GM23338 (cell line): ENCODE data around the gene BAG3. TPM values are rescaled to one million over a fixed set of nuclear protein-coding genes. Genes with fewer than 3 reads are reported as not detected.

ENCODE experiments used
- ATAC-seq: fragments of 200-7000 bp; cut with Tn5 transposase; 3 replicates; pipeline ENCODE4 v1.9.1; 2020
- DNase-seq: peaks from one replicate; pipeline ENCODE4 v3.0.0-alpha.2; 2015; ENCODE audit warnings: low spot score
- H2AFZ ChIP-seq: fragments of 200-600 bp; sonication (generic); 2 replicates; pipeline ENCODE4 v1.8.0; 2016; ENCODE audit warnings: antibody characterized with exemption, mild to moderate bottlenecking, moderate library complexity
- H3F3A ChIP-seq: fragments of 200-600 bp; sonication (generic); replicated peaks from 2 replicates; pipeline ENCODE4 v1.8.0; 2017; ENCODE audit warnings: antibody characterized with exemption, mixed run types, low read depth
- H3K27ac ChIP-seq: fragments of 200-600 bp; sonication (generic); 2 replicates; pipeline ENCODE4 v1.6.1; 2016; ENCODE audit warnings: low read depth
- H3K27me3 ChIP-seq: fragments of 200-600 bp; sonication (generic); 2 replicates; pipeline ENCODE4 v1.8.0; 2016; ENCODE audit warnings: mild to moderate bottlenecking, mixed run types, moderate library complexity; ENCODE audit not compliant: insufficient read depth
- H3K36me3 ChIP-seq: fragments of 200-600 bp; sonication (generic); 2 replicates; pipeline ENCODE4 v1.8.0; 2016; ENCODE audit warnings: mild to moderate bottlenecking; ENCODE audit not compliant: insufficient read depth
- H3K4me1 ChIP-seq: fragments of 200-600 bp; sonication (generic); 2 replicates; pipeline ENCODE4 v1.8.0; 2016; ENCODE audit warnings: mild to moderate bottlenecking, moderate library complexity; ENCODE audit not compliant: insufficient read depth
- H3K4me2 ChIP-seq: fragments of 200-600 bp; sonication (generic); 2 replicates; pipeline ENCODE4 v1.7.1; 2017; ENCODE audit warnings: mixed run types
- H3K4me3 ChIP-seq: fragments of 200-600 bp; sonication (generic); 2 replicates; pipeline ENCODE4 v1.6.1; 2016; ENCODE audit warnings: mixed run types
- H3K79me2 ChIP-seq: fragments of 200-600 bp; sonication (generic); replicated peaks from 2 replicates; pipeline ENCODE4 v1.8.0; 2017; ENCODE audit warnings: mild to moderate bottlenecking; ENCODE audit not compliant: insufficient read depth
- H3K9me2 ChIP-seq: fragments of 200-600 bp; sonication (generic); 2 replicates; pipeline ENCODE4 v1.8.0; 2017; ENCODE audit not compliant: insufficient read depth
- H4K20me1 ChIP-seq: fragments of 200-600 bp; sonication (generic); replicated peaks from 2 replicates; pipeline ENCODE4 v1.8.0; 2017; ENCODE audit warnings: mild to moderate bottlenecking; ENCODE audit not compliant: insufficient read depth
- H3K27ac Mint-ChIP-seq: 2 replicates; pipeline ENCODE4 v1.8.0; 2020; ENCODE audit warnings: inconsistent platforms, mild to moderate bottlenecking, moderate library complexity, mixed read lengths
- H3K27me3 Mint-ChIP-seq: 3 replicates; pipeline ENCODE4 v1.8.0; 2022; ENCODE audit warnings: low read depth, mild to moderate bottlenecking, moderate library complexity, mixed read lengths, inconsistent platforms; ENCODE audit not compliant: insufficient read depth, poor library complexity
- H3K36me3 Mint-ChIP-seq: 3 replicates; pipeline ENCODE4 v1.8.0; 2021; ENCODE audit warnings: low read depth, mild to moderate bottlenecking, inconsistent platforms, moderate library complexity, mixed read lengths
- H3K4me1 Mint-ChIP-seq: 3 replicates; pipeline ENCODE4 v1.8.0; 2020; ENCODE audit warnings: mild to moderate bottlenecking, inconsistent platforms, mixed read lengths
- H3K4me3 Mint-ChIP-seq: 3 replicates; pipeline ENCODE4 v1.8.0; 2021; ENCODE audit warnings: moderate library complexity, mild to moderate bottlenecking, inconsistent platforms, mixed read lengths
- H3K9me3 Mint-ChIP-seq: 3 replicates; pipeline ENCODE4 v1.8.0; 2020; ENCODE audit warnings: moderate library complexity, mild to moderate bottlenecking, inconsistent platforms, mixed read lengths
- CREB1 ChIP-seq: fragments of 250-450 bp; sonication (Bioruptor Pico); IDR thresholded peaks from 2 replicates; pipeline ENCODE4 v1.5.0; 2020; ENCODE audit warnings: low read depth, mild to moderate bottlenecking, moderate library complexity
- ETS1 ChIP-seq: IDR thresholded peaks from 2 replicates; pipeline ENCODE4 v1.6.1; 2016; ENCODE audit warnings: antibody characterized with exemption
- EZH2phosphoT487 ChIP-seq: fragments of 200-600 bp; sonication (generic); IDR thresholded peaks from one replicate; pipeline ENCODE4 v1.8.1; 2018; ENCODE audit warnings: antibody characterized with exemption; ENCODE audit not compliant: unreplicated experiment
- JUNB ChIP-seq: IDR thresholded peaks from one replicate; pipeline ENCODE4 v1.6.1; 2016; ENCODE audit warnings: antibody characterized with exemption; ENCODE audit not compliant: unreplicated experiment
- NANOG ChIP-seq: IDR thresholded peaks from 2 replicates; pipeline ENCODE4 v1.6.1; 2016; ENCODE audit warnings: antibody characterized with exemption, borderline replicate concordance
- POLR2AphosphoS5 ChIP-seq: IDR thresholded peaks from 2 replicates; pipeline ENCODE4 v1.6.1; 2016; ENCODE audit warnings: antibody characterized with exemption, low read depth
- REST ChIP-seq: IDR thresholded peaks from one replicate; pipeline ENCODE4 v1.6.1; 2018; ENCODE audit warnings: antibody characterized with exemption; ENCODE audit not compliant: unreplicated experiment
- STAT1 ChIP-seq: IDR thresholded peaks from one replicate; pipeline ENCODE4 v1.6.1; 2016; ENCODE audit warnings: antibody characterized with exemption; ENCODE audit not compliant: unreplicated experiment
- polyA plus RNA-seq: library from polyadenylated mRNA; unstranded; fragments of >200 nt; fragmentation: Nextera tagmentation; extraction: Ambion mirVana; gene quantifications from 2 replicates; pipeline ENCODE4 v1.2.1, GENCODE V29; 2016
- total RNA-seq: library from RNA; depleted of rRNA; stranded (reverse); fragments of >200 nt; shearing (Covaris generic); gene quantifications from 2 replicates; pipeline ENCODE4 v1.2.3, GENCODE V29; 2014; rRNA removed

Gene BAG3
- total and polyA plus RNA-seq, 2 experiments from 2014 or later, result 8.2 to 8.4 TPM

- H3K4me1 ChIP-seq, result peaks cover 34% of the 10 kb centered on the region
- H3K9me2 ChIP-seq, result no peaks in the 10 kb centered on the region
- Mint-ChIP-seq H3K27ac (peak within 1 kb of the TSS; percentile 34; the same call in 1 of the 2 replicates), H3K27me3 (peaks cover 5% of the 10 kb centered on the region), H3K9me3 (peaks cover 6% of the 10 kb centered on the region), H3K36me3 (peaks cover 4% of the 10 kb centered on the region; the same call in 2 of the 3 replicates), H3K4me1 (peaks cover 29% of the 10 kb centered on the region), H3K4me3 (peak within 1 kb of the TSS; percentile 83)
- ATAC-seq (peak; percentile 85), DNase-seq (peak; percentile 99)
- H3K36me3 ChIP-seq, result no peaks in the 10 kb centered on the region
- peak within 1 kb of the TSS; percentile 93 for H3K4me3 ChIP-seq
- peak within 1 kb of the TSS; percentile 40; the same call in 1 of the 2 replicates for H3K27ac ChIP-seq
- TF ChIP-seq JUNB (no peak), REST (no peak), STAT1 (no peak), POLR2AphosphoS5 (0 out of 2 replicates have a peak, but pooled peaks have one; percentile 19), CREB1 (CRISPR knock-in tag) (no peak), EZH2phosphoT487 (no peak)
- peak within 1 kb of the TSS; percentile 82; the same call in 1 of the 2 replicates for H2AFZ ChIP-seq
- 0 out of 2 replicates have a peak, but pooled peaks cover 9% of the 10 kb centered on the region for H3F3A ChIP-seq
- no peaks in the 10 kb centered on the region for H3K27me3 ChIP-seq
- H3K79me2 ChIP-seq, result peaks cover 41% of the 10 kb centered on the region
- H4K20me1 ChIP-seq, result peaks cover 17% of the 10 kb centered on the region
- H3K4me2 ChIP-seq, result peak within 1 kb of the TSS; percentile 94
These were observed 74.9 kb downstream of the BAG3 start, which contains the start of gene INPP5F for GRCh38 chr10:119725828-119726675. Gene INPP5F, plus strand, starts transcription at chr10:119726050. Its CDS starts 213 bp downstream, at chr10:119726263.

GRCh38 chr10:119726676-119727261 is 75.6 kb downstream of the BAG3 start:
- Mint-ChIP-seq H3K36me3 (peaks cover 1% of the 10 kb centered on the region; the same call in 1 of the 3 replicates), H3K4me3 (peak overlapping the region; percentile 83), H3K27ac (no peak overlapping the region), H3K4me1 (peaks cover 29% of the 10 kb centered on the region), H3K9me3 (peaks cover 1% of the 10 kb centered on the region; the same call in 1 of the 3 replicates), H3K27me3 (peaks cover 5% of the 10 kb centered on the region)
- peaks cover 34% of the 10 kb centered on the region for H3K4me1 ChIP-seq
- no peaks in the 10 kb centered on the region for H3K36me3 ChIP-seq
- H2AFZ ChIP-seq, result no peak overlapping the region
- H3K27me3 ChIP-seq, result no peaks in the 10 kb centered on the region
- H3F3A ChIP-seq, result 0 out of 2 replicates have a peak, but pooled peaks cover 9% of the 10 kb centered on the region
- no peaks in the 10 kb centered on the region for H3K9me2 ChIP-seq
- H3K79me2 ChIP-seq, result peaks cover 48% of the 10 kb centered on the region
- ATAC-seq (no peak), DNase-seq (no peak)
- peak overlapping the region; percentile 94 for H3K4me2 ChIP-seq
- TF ChIP-seq ETS1 (no peak), NANOG (no peak)
- H3K27ac ChIP-seq, result no peak overlapping the region
- H4K20me1 ChIP-seq, result peaks cover 17% of the 10 kb centered on the region
- H3K4me3 ChIP-seq, result peak overlapping the region; percentile 93

Other genes starting within 250 kb of the BAG3 start
- 16.8 and 18.4 TPM in 2 replicates for gene RGS10, start 108.7 kb upstream of the BAG3 start, total RNA-seq
- 26.8 and 27.5 TPM in 2 replicates for gene RGS10, start 108.7 kb upstream of the BAG3 start, polyA plus RNA-seq
- gene TIAL1, start 54.4 kb upstream of the BAG3 start, total RNA-seq, result 103 and 131 TPM in 2 replicates
- 87.5 and 92.6 TPM in 2 replicates for gene TIAL1, start 54.4 kb upstream of the BAG3 start, polyA plus RNA-seq
- 80.3 and 86.0 TPM in 2 replicates for gene INPP5F, start 74.7 kb downstream of the BAG3 start, total RNA-seq
- 36.2 and 41.4 TPM in 2 replicates for gene INPP5F, start 74.7 kb downstream of the BAG3 start, polyA plus RNA-seq
- gene MCMBP, start 221.5 kb downstream of the BAG3 start, total RNA-seq, result 64.4 and 76.6 TPM in 2 replicates
- 30.9 and 31.7 TPM in 2 replicates for gene MCMBP, start 221.5 kb downstream of the BAG3 start, polyA plus RNA-seq
- gene SEC23IP, start 241.3 kb downstream of the BAG3 start, total RNA-seq, result 27.9 and 35.2 TPM in 2 replicates
- 26.2 and 35.6 TPM in 2 replicates for gene SEC23IP, start 241.3 kb downstream of the BAG3 start, polyA plus RNA-seq